H1 (cell line): Measurements from ENCODE around the gene MVK. TPM values are rescaled to one million over a fixed set of nuclear protein-coding genes. Genes with fewer than 3 reads are reported as not detected.

Experiments
- CTCF ChIA-PET: fragments of 300-600 bp; sonication (Branson Sonifier 250); formaldehyde crosslinking; loops from one replicate; lab custom pipeline; 2021; ENCODE audit not compliant: partially characterized antibody; lab: Charles Lee
- POLR2A ChIA-PET: fragments of 300-600 bp; sonication (Branson Sonifier 250); formaldehyde crosslinking; loops from one replicate; lab custom pipeline; 2021; ENCODE audit warnings: inconsistent platforms; ENCODE audit not compliant: partially characterized antibody; lab: Charles Lee
- DNase-seq, 2 experiments: peaks; one replicate each; pipeline versions ENCODE4 v3.0.0 to v3.0.0-alpha.2; 2010 to 2022; ENCODE audit warnings: low spot score in 2 of 2, low read depth in 1 of 2, mixed read lengths in 1 of 2
- FAIRE-seq: peaks from 2 replicates; lab custom pipeline; 2011; peaks lifted over from hg19 to GRCh38; lab: Jason Lieb, UNC
- H2AFZ ChIP-seq: 2 replicates; pipeline ENCODE4 v1.8.1; 2012; ENCODE audit warnings: low read length, inconsistent platforms
- H2AK5ac ChIP-seq: 2 replicates; pipeline ENCODE4 v1.6.1; 2013; ENCODE audit warnings: low read depth, low read length
- H2BK120ac ChIP-seq: replicated peaks from 2 replicates; pipeline ENCODE3; 2013; ENCODE audit warnings: low read depth, low read length, inconsistent platforms
- H2BK12ac ChIP-seq: 2 replicates; pipeline ENCODE4 v1.6.1; 2013; ENCODE audit warnings: low read depth, low read length
- H2BK15ac ChIP-seq: 2 replicates; pipeline ENCODE4 v1.6.1; 2013; ENCODE audit warnings: low read length
- H2BK20ac ChIP-seq: 2 replicates; pipeline ENCODE4 v1.6.1; 2013; ENCODE audit warnings: low read length
- H2BK5ac ChIP-seq: 2 replicates; pipeline ENCODE4 v1.6.1; 2013; ENCODE audit warnings: low read depth, low read length
- H3K14ac ChIP-seq: 2 replicates; pipeline ENCODE4 v1.6.1; 2013; ENCODE audit warnings: inconsistent platforms; ENCODE audit not compliant: insufficient read length
- H3K18ac ChIP-seq: 2 replicates; pipeline ENCODE4 v1.6.1; 2013; ENCODE audit warnings: low read length; ENCODE audit errors: extremely low read depth
- H3K23ac ChIP-seq: 2 replicates; pipeline ENCODE4 v1.6.1; 2013; ENCODE audit warnings: inconsistent platforms; ENCODE audit not compliant: insufficient read length
- H3K23me2 ChIP-seq: 2 replicates; pipeline ENCODE4 v1.6.1; 2013; ENCODE audit warnings: low read depth, low read length
- H3K27ac ChIP-seq: 2 replicates; pipeline ENCODE4 v1.6.1; 2011; ENCODE audit warnings: low read depth, low read length, inconsistent platforms
- H3K27me3 ChIP-seq, 4 experiments: replicated peaks in 1 of 4; 1 replicate in 1 of 4; 2 replicates in 3 of 4; pipeline versions ENCODE4 v1.6.1 to v1.8.1; 2011 to 2013; ENCODE audit warnings: low read length in 3 of 4, mild to moderate bottlenecking in 3 of 4, inconsistent platforms in 2 of 4, mixed read lengths in 2 of 4, moderate library complexity in 1 of 4; ENCODE audit not compliant: control insufficient read depth in 3 of 4, insufficient read depth in 3 of 4; ENCODE audit errors: extremely low read depth in 1 of 4
- H3K36me3 ChIP-seq, 4 experiments: 2 replicates each; pipeline versions ENCODE4 v1.6.1 to v1.8.1; 2011 to 2013; ENCODE audit warnings: mild to moderate bottlenecking in 4 of 4, low read length in 3 of 4, moderate library complexity in 2 of 4, control low read depth in 1 of 4, inconsistent platforms in 1 of 4; ENCODE audit not compliant: insufficient read depth in 4 of 4, control insufficient read depth in 2 of 4
- H3K4ac ChIP-seq: replicated peaks from 2 replicates; pipeline ENCODE3; 2013; ENCODE audit warnings: low read length, low read depth, mixed read lengths, inconsistent platforms; ENCODE audit not compliant: insufficient read length
- H3K4me1 ChIP-seq, 4 experiments: replicated peaks in 1 of 4; 1 replicate in 1 of 4; 2 replicates in 3 of 4; pipeline versions ENCODE4 v1.6.1 to v1.8.1; 2011 to 2013; ENCODE audit warnings: low read length in 3 of 4, inconsistent platforms in 2 of 4, mixed read lengths in 1 of 4; ENCODE audit not compliant: insufficient read depth in 4 of 4, control insufficient read depth in 3 of 4
- H3K4me2 ChIP-seq, 2 experiments: 2 replicates each; pipeline versions ENCODE4 v1.6.1 to v1.8.1; 2011 to 2013; ENCODE audit warnings: low read depth in 2 of 2, low read length in 2 of 2, control low read depth in 1 of 2, inconsistent platforms in 1 of 2, mild to moderate bottlenecking in 1 of 2; ENCODE audit not compliant: insufficient read depth in 1 of 2
- H3K4me3 ChIP-seq, 4 experiments: fragments of 200-600, 300-600 bp in 1 of 4; sonication (generic), shearing (Covaris generic), sonication (Bioruptor Twin) in 1 of 4; 2 replicates each; pipeline versions ENCODE4 v1.5.1 to v1.8.1; 2011 to 2016; ENCODE audit warnings: low read length in 4 of 4, low read depth in 3 of 4, control low read depth in 2 of 4, inconsistent platforms in 2 of 4, mild to moderate bottlenecking in 2 of 4, mixed read lengths in 1 of 4, moderate library complexity in 1 of 4; ENCODE audit not compliant: insufficient read depth in 2 of 4; ENCODE audit errors: extremely low read depth in 1 of 4
- H3K56ac ChIP-seq: replicated peaks from 2 replicates; pipeline ENCODE3; 2013; ENCODE audit warnings: low read depth, mild to moderate bottlenecking, mixed read lengths, low read length, inconsistent platforms; ENCODE audit not compliant: insufficient read length
- H3K79me1 ChIP-seq: 2 replicates; pipeline ENCODE4 v1.6.1; 2013; ENCODE audit warnings: low read depth, low read length, control low read depth
- H3K79me2 ChIP-seq, 2 experiments: 2 replicates each; pipeline versions ENCODE4 v1.6.1 to v1.8.1; 2012 to 2013; ENCODE audit warnings: low read length in 2 of 2, mild to moderate bottlenecking in 2 of 2, inconsistent platforms in 1 of 2; ENCODE audit not compliant: insufficient read depth in 2 of 2, control insufficient read depth in 1 of 2
- H3K9ac ChIP-seq, 4 experiments: replicated peaks in 1 of 4; 1 replicate in 1 of 4; 2 replicates in 3 of 4; pipeline versions ENCODE4 v1.6.1 to v1.8.1; 2011 to 2013; ENCODE audit warnings: low read depth in 3 of 4, low read length in 3 of 4, control low read depth in 2 of 4, mild to moderate bottlenecking in 2 of 4, moderate library complexity in 2 of 4, inconsistent platforms in 1 of 4; ENCODE audit errors: extremely low read depth in 1 of 4
- H3K9me3 ChIP-seq, 2 experiments: 2 replicates each; pipeline versions ENCODE4 v1.6.1 to v1.8.1; 2012 to 2013; ENCODE audit warnings: mild to moderate bottlenecking in 2 of 2, moderate library complexity in 2 of 2, control low read depth in 1 of 2, inconsistent platforms in 1 of 2, low read depth in 1 of 2, low read length in 1 of 2, mixed read lengths in 1 of 2; ENCODE audit not compliant: insufficient read depth in 2 of 2
- H4K20me1 ChIP-seq, 2 experiments: replicated peaks in 1 of 2; 2 replicates each; pipeline versions ENCODE3 to v1.8.1; 2011 to 2013; ENCODE audit warnings: inconsistent platforms in 2 of 2, low read length in 2 of 2, mild to moderate bottlenecking in 1 of 2; ENCODE audit not compliant: insufficient read depth in 2 of 2, control insufficient read depth in 1 of 2
- H4K5ac ChIP-seq: 2 replicates; pipeline ENCODE4 v1.6.1; 2013; ENCODE audit warnings: low read length, low read depth, mixed read lengths, inconsistent platforms; ENCODE audit not compliant: insufficient read length
- H4K8ac ChIP-seq: 2 replicates; pipeline ENCODE4 v1.8.0; 2013; ENCODE audit warnings: mild to moderate bottlenecking, moderate library complexity, low read length, inconsistent platforms; ENCODE audit not compliant: insufficient read depth; ENCODE audit errors: extremely low read depth
- H4K91ac ChIP-seq: replicated peaks from 2 replicates; pipeline ENCODE3; 2013; ENCODE audit warnings: low read length, mixed read lengths, inconsistent platforms; ENCODE audit not compliant: insufficient read length
- BCL11A ChIP-seq, 2 experiments: IDR thresholded peaks; one replicate each; pipeline ENCODE4 v1.6.1; 2011; ENCODE audit warnings: low read depth in 2 of 2, low read length in 2 of 2, mild to moderate bottlenecking in 2 of 2
- CHD1 ChIP-seq: IDR thresholded peaks from 2 replicates; pipeline ENCODE4 v1.6.1; 2012; ENCODE audit warnings: low read depth, low read length, improper control_type of control experiment
- CHD2 ChIP-seq: IDR thresholded peaks from 2 replicates; pipeline ENCODE4 v1.6.1; 2012; ENCODE audit warnings: low read length, improper control_type of control experiment
- EZH2 ChIP-seq: fragments of 200-600 bp; sonication (generic); IDR thresholded peaks from 2 replicates; pipeline ENCODE4 v1.7.1; 2012; ENCODE audit warnings: low read depth, mild to moderate bottlenecking, moderate library complexity, low read length, inconsistent platforms; ENCODE audit not compliant: severe bottlenecking
- NANOG ChIP-seq: IDR thresholded peaks from 2 replicates; pipeline ENCODE4 v1.6.1; 2011; ENCODE audit warnings: low read length, low read depth, mild to moderate bottlenecking, inconsistent platforms; ENCODE audit not compliant: insufficient read depth, poor library complexity, severe bottlenecking
- POU5F1 ChIP-seq: IDR thresholded peaks from 2 replicates; pipeline ENCODE4 v1.6.1; 2011; ENCODE audit warnings: low read depth, mild to moderate bottlenecking, low read length, moderate library complexity
- TAF1 ChIP-seq: IDR thresholded peaks from 2 replicates; pipeline ENCODE4 v1.6.1; 2011; ENCODE audit warnings: mild to moderate bottlenecking, low read depth, low read length
- TCF12 ChIP-seq: IDR thresholded peaks from 2 replicates; pipeline ENCODE4 v1.6.1; 2011; ENCODE audit warnings: low read depth, mild to moderate bottlenecking, low read length
- ZNF274 ChIP-seq: IDR thresholded peaks from 2 replicates; pipeline ENCODE4 v1.7.0; 2012; ENCODE audit warnings: low read length, borderline replicate concordance; ENCODE audit errors: extremely low read depth
- WGBS, 2 experiments: shearing (Covaris generic) in 1 of 2; methylation state at CpG; one replicate each; pipeline versions ENCODE4 v1.1.6 to v1.1.7; 2013 to 2015; ENCODE audit warnings: low lambda C conversion rate in 2 of 2, mixed read lengths in 2 of 2, inconsistent platforms in 1 of 2, low coverage in 1 of 2, missing lambda C conversion rate in 1 of 2; ENCODE audit not compliant: insufficient replicate concordance in 2 of 2, insufficient coverage in 1 of 2, insufficient read length in 1 of 2; ENCODE audit errors: extremely low coverage in 1 of 2, missing lambda C conversion rate in 1 of 2; 5-methylcytosine and 5-hydroxymethylcytosine counted together
- polyA plus RNA-seq, 7 experiments: library from polyadenylated mRNA; depleted of rRNA in 3 of 7; stranded (reverse) in 5 of 7; unstranded in 2 of 7; fragments of >200 nt in 5 of 7; fragments of 200-250 nt in 2 of 7; gene quantifications; 1 replicate in 5 of 7; 2 replicates in 1 of 7; 4 replicates in 1 of 7; pipeline versions ENCODE4 v1.2.1 to v1.2.3, GENCODE V29; 2011 to 2013; ENCODE audit warnings: missing spikeins in 2 of 7, mixed read lengths in 2 of 7
- total RNA-seq: library from RNA; stranded (reverse); fragmentation: NEBNext Ultra II Directional; extraction: Animal tissue kit (Norgen Biotek cat#: 25700); gene quantifications from 2 replicates; pipeline ENCODE4 v1.2.1, GENCODE V29; 2021
- TF ChIP-seq, protein P1 (sequence below): IDR thresholded peaks from 2 replicates; pipeline ENCODE4 v1.6.1; 2012; ENCODE audit warnings: inconsistent platforms

Gene MVK
- total and polyA plus RNA-seq, 2 of the 8 experiments (the other 6 are each of a cell fraction or from before 2014, with no cell fraction given), result 15.7 to 20.9 TPM

DNA sequence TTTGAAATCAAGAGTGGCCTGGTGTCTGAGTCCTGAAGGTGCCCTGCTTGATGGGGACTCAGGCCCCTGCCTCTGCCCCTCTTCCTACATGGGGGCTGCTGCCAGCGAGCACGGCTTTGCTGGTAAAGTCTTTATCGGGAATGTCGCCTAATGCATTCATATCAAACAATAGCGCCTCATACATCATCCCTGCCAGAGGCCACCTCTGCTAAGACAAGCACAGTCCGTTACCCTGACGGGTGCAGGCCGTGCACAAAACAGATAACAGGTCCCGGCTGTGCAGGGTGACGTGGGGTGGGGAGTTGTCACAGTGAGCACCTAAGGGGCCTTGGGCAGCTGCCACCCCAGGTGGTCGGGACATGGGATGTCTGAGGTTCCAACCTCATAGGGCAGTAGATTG is 71.6 kb downstream of the MVK start:
- Histone ChIP-seq H3K79me2 (no peaks in the 10 kb centered on the region), H2BK120ac (no peak overlapping the region), H2BK12ac (no peak overlapping the region), H3K4me1 (no peaks in the 10 kb centered on the region), H3K56ac (no peak overlapping the region), H4K20me1 (no peaks in the 10 kb centered on the region), H3K14ac (no peak overlapping the region), H3K36me3 (no peaks in the 10 kb centered on the region), H2AK5ac (no peak overlapping the region), H3K23ac (no peak overlapping the region), H3K9me3 (no peaks in the 10 kb centered on the region), H3K4me3 (no peak overlapping the region), H3K27me3 (no peaks in the 10 kb centered on the region), H4K8ac (no peak overlapping the region), H2BK5ac (no peak overlapping the region), H3K23me2 (no peaks in the 10 kb centered on the region), H4K91ac (no peak overlapping the region), H2BK15ac (no peak overlapping the region), H3K9ac (no peak overlapping the region), H2BK20ac (no peak overlapping the region), H3K27ac (no peak overlapping the region), H3K4me2 (no peak overlapping the region), H3K4ac (no peak overlapping the region), H4K5ac (no peak overlapping the region), H3K18ac (no peak overlapping the region), H2AFZ (no peak overlapping the region), H3K79me1 (no peaks in the 10 kb centered on the region)
- POLR2A ChIA-PET, result no interaction called here
- WGBS, 2 experiments, result 90% methylated on average over 11 of the region's 11 CpGs; no CpG with 5 or more reads in 1 of the 2 experiments
- FAIRE-seq (no peak), DNase-seq (no peak)
- CTCF ChIA-PET, result interaction anchor here (0.8 to 1.0 kb wide), 2 partner anchors 57 to 130 kb away, joined by 3 read pairs; no protein-coding TSS in a partner anchor
- TF ChIP-seq, protein P1, sequence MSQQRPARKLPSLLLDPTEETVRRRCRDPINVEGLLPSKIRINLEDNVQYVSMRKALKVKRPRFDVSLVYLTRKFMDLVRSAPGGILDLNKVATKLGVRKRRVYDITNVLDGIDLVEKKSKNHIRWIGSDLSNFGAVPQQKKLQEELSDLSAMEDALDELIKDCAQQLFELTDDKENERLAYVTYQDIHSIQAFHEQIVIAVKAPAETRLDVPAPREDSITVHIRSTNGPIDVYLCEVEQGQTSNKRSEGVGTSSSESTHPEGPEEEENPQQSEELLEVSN, result no peak
- TF ChIP-seq TCF12, result no peak
- TF ChIP-seq BCL11A (IDR thresholded peaks at IDR 0.05; ENCODE audit: low read depth in 2 of 2, low read length in 2 of 2), result no peak
- no peak for TF ChIP-seq POU5F1
- no peak for TF ChIP-seq CHD2
- TF ChIP-seq TAF1, result no peak
- TF ChIP-seq ZNF274, result no peak
- no peak for TF ChIP-seq CHD1
- TF ChIP-seq EZH2, result no peak
- TF ChIP-seq NANOG, result no peak
